Stimulated activated CD8-positive, alpha-beta memory T cell treated with anti-CD3 and anti-CD28 coated beads, Interleukin-7, amount 100 ng/mL, for 48 hours (primary cell): ENCODE data around the gene SGPP1.
"Not testable (repeated sequence)": the region's sequence is repeated elsewhere in the genome, so short reads cannot be mapped to it uniquely, and the experiment has no call there.

ENCODE experiments used
- DNase-seq, 2 donors: peaks; one replicate each; pipeline ENCODE4 v3.0.0-alpha.2; 2020; ENCODE audit warnings: low read depth in 1 of 2; ENCODE audit errors: extremely low read depth in 1 of 2

The SGPP1 gene

DNA sequence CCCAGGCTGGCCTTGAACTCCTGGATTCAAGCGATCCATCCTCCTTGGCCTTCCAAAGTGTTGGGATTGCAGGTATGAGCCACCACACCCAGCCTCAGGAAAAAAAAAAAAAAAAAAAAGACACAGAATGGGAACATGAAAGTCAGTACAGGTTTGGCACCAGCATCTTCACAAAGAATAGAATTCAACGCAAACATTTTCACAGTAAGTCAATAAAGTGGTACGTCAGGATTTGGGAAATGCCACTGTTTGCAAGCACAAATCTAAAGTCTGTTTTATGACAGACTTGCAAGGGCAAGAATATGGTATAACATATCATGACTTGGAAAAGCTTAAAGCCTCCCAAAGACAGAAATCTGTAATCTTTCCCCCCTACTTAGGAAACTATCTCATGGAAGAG lies 51.2 kb downstream of the SGPP1 start:
- no peak for DNase-seq

GRCh38 chr14:63673886-63674497 lies 53.9 kb downstream of the SGPP1 start:
- DNase-seq = no peak

- no peak for DNase-seq
Observed at GRCh38 chr14:63673255-63673654, 54.6 kb downstream of the SGPP1 start.

DNA sequence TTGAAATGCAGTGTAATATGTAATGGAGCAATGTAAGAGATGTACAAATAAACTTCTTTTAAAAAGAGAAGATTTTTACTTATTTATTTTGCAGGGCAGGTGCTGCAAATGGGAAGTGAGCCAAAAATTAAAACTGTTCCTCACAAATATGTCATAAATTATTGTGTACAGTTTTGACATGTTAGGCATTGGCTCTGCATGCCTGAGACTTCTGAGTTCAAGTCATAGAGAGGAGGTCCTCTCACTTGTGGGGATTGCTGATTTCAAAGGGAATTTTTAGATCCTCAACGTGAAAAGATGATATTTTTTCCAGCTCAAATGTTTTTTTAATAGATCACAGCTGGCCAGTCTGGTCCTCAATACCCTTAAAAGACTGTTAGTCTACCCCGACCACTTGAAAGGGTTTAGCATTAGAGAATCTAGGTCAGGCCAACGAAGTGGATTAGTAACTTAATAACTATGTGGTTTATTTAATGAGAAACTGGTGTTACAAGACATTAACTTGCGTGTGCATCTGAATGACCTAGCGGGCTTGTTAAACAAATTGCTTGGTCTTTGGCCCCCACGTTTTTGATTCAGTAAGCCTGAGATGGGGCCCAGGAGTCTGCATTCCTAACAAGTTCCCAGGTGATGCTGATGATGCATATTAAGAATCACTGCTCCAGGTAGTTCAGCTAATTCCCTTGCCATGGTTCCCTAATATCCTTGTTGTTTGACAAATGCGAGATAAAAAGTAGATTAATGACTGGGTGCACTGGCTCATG lies 55.3 kb downstream of the SGPP1 start:
- DNase-seq = no peak

DNA sequence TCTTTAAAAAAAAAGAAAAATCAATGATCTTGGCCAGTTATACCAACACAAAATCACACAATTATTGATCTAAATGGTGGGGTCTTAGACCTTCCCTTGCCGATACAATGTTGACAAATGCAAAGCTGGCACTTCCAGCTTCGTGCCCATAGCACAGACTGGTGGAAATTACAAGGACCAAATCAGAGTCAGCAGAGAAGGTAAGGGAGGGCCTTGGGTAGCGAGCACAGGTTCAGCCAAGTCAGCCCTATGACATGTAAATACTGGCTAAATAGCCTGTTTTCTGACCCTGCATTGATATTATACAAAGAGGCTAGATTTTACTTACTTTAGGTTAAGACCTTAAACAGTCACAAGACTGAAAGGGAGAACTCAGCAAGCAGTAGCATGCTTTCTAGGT lies 55.9 kb downstream of the SGPP1 start:
- DNase-seq = no peak

DNA sequence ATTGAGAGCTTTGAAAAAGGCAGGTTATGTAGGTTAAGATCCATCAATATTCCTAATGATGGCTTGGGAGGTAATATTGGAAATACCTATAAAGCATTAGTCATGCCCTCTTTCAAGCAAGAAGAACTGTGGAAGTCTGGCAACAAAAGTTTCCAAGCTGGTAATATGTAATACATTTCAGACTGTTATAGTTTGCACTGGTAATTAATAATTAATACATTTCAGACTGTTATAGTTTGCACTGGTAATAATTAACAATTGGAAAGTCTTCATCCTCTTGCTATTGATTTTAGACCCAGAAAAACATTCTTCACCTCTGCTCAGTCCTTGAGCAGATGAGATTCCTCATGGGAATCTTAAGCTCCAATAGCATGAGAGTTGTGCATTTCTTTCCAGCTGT lies 57.2 kb downstream of the SGPP1 start:
- DNase-seq = no peak

- DNase-seq = no peak
Observed at GRCh38 chr14:63666335-63666734, 61.5 kb downstream of the SGPP1 start.

GRCh38 chr14:63663428-63664341 lies 64.2 kb downstream of the SGPP1 start:
- DNase-seq = no peak

DNA sequence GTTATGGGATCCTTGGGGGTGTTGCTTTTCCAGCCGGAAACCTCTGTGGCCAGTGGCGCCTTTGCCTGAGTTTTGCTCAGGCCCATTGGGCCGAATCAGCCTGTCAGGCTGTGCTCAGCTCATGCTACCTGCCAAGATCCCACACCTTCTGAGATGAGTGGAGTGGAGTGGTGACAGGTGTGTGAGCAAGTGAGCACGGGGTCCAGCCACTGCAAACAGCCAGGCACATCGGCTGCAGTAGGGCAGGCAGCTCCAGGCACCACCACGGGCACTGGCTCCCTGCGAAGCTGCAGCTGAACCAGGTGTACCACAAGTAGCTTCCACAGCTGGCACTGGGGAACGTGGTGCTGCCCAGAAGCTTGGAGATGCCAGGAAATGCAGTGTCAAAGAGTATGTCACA lies 65.1 kb downstream of the SGPP1 start:
- DNase-seq = no peak

- DNase-seq = not testable (repeated sequence)
Observed at GRCh38 chr14:63661881-63662280, 66.0 kb downstream of the SGPP1 start.

DNA sequence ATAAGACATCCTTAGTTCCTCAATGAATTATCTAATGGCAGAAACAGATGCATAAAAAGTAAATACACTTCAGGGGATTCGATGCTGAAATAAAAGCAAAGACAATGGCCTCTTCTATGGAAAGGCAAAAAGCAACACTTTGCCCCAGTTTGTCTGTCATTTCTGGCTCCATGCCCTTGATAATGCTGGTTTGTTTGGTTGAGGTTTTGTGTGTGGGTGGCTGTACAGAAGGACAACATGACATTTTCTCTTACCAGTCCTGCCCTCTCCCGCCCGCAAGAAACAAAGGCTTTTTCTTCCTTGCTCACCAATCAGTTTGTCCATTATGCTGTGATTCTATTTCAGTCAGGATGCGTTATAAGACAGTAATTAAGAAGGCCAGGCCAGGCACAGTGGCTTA lies 68.1 kb downstream of the SGPP1 start:
- DNase-seq = no peak

- no peak for DNase-seq
Observed at GRCh38 chr14:63656194-63656593, 71.7 kb downstream of the SGPP1 start.

DNA sequence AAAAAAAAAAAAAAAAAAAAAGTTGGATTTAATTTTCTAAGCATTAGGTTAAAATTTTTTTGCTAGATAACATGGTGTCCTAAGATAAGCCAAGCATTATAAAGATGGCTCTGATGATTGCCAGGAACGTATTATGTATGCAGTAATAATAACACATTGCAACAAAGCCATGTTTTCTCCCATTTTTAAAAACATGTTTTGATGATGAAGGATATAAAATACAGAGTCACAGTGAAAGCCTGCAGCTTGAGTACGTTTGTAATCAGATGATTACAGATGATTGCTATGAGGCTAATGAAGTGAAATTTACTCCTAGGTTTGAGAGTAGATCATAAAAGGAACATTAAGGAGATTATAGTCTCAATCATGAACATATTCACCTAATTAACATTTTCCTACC lies 72.9 kb downstream of the SGPP1 start:
- DNase-seq = no peak

GRCh38 chr14:63654346-63654745 lies 73.5 kb downstream of the SGPP1 start:
- no peak for DNase-seq

DNA sequence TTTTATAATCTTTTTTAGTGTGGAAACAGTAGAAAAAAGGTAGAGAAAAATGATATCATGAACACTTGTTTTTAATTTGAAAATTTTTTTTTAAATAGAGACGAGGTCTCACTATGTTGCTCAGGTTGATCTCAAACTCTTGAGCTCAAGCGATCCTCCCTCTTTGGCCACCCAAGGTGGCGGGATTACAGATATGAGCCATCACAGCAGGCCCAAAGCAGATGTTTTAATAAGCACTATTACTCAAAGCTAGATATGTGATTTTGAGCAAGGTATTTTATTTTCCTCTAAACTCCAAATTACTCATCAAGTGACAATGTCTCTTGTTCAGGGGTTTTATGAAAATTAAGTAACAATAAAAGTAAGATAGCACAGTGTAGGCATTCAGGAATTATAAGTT lies 75.5 kb downstream of the SGPP1 start:
- no peak for DNase-seq

GRCh38 chr14:63650256-63650952 lies 77.5 kb downstream of the SGPP1 start:
- peak in 1 of 2 donors; percentile 25 for DNase-seq

- DNase-seq = no peak
Observed at GRCh38 chr14:63647696-63648410, 80.0 kb downstream of the SGPP1 start.

DNA sequence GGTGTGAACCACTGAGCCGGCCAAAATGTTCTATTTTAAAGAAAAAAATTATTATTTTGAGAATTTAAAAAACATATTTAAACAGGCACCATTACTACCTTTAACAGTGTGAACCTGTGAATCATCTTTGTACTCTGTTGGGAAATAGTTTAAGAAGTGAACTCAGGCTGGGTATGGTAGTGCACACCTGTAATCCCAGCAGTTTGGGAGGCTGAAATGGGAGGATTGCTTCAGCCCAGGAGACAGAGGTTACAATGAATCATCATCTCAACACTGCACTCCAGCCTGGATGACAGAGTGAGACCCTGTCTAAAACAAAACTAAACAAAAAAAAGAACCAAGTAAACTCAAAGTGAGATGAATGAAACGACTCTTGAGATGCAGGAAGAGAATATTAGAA lies 83.1 kb downstream of the SGPP1 start:
- DNase-seq = no peak

- DNase-seq = no peak
Observed at GRCh38 chr14:63642656-63643382, 85.0 kb downstream of the SGPP1 start.

GRCh38 chr14:63642229-63642611 lies 85.6 kb downstream of the SGPP1 start:
- DNase-seq = peak; percentile 44 to 73
